K562 (cell line): Measurements from ENCODE around the gene CGB8. TPM values are rescaled to one million over a fixed set of nuclear protein-coding genes. Genes with fewer than 3 reads are reported as not detected.
A peak's percentile ranks its signal among the peaks of the same experiment; 100 is the strongest.

Experiments used
- ARNT ChIP-seq, 2 experiments: fragments of 450-650 bp; IDR thresholded peaks; 2 replicates each; pipeline ENCODE4 v1.6.1; 2016; ENCODE audit warnings: mild to moderate bottlenecking in 1 of 2
- CBX5 ChIP-seq: IDR thresholded peaks from 2 replicates; pipeline ENCODE4 v1.6.1; 2014; ENCODE audit warnings: low read depth, borderline replicate concordance
- DPF2 ChIP-seq: fragments of 450-650 bp; IDR thresholded peaks from 2 replicates; pipeline ENCODE4 v1.6.1; 2016
- EGR1 ChIP-seq: fragments of 450-650 bp; conservative IDR thresholded peaks from 2 replicates; pipeline ENCODE4 v1.6.1; 2017; ENCODE audit warnings: mild to moderate bottlenecking
- ELF1 ChIP-seq: fragments of 200-800 bp; sonication (Bioruptor generic); IDR thresholded peaks from 2 replicates; pipeline ENCODE4 v1.6.1; 2016; ENCODE audit warnings: missing genetic modification characterization, missing compliant biosample characterization
- EZH2 ChIP-seq: IDR thresholded peaks from 2 replicates; pipeline ENCODE4 v1.6.1; 2012; ENCODE audit warnings: low read depth, mild to moderate bottlenecking, inconsistent platforms, low read length, borderline replicate concordance
- GABPA ChIP-seq: fragments of 200-800 bp; sonication (Bioruptor generic); conservative IDR thresholded peaks from 2 replicates; pipeline ENCODE4 v1.6.1; 2016; ENCODE audit warnings: low read depth, missing genetic modification characterization, missing compliant biosample characterization
- JUNB ChIP-seq: fragments of 450-650 bp; formaldehyde crosslinking; conservative IDR thresholded peaks from 2 replicates; pipeline ENCODE4 v1.4.0; 2020; ENCODE audit warnings: mild to moderate bottlenecking
- KDM2B ChIP-seq: fragments of 250-450 bp; sonication (Bioruptor Pico); IDR thresholded peaks from 2 replicates; pipeline ENCODE4 v1.8.0; 2021; ENCODE audit warnings: mild to moderate bottlenecking, moderate library complexity
- KLF10 ChIP-seq: fragments of 250-450 bp; sonication (Bioruptor Pico); IDR thresholded peaks from 2 replicates; pipeline ENCODE4 v1.6.1; 2021; ENCODE audit warnings: matching md5 sums
- MXI1 ChIP-seq: IDR thresholded peaks from 2 replicates; pipeline ENCODE4 v1.6.1; 2011; ENCODE audit warnings: low read depth, mild to moderate bottlenecking, improper control_type of control experiment, low read length
- PCBP1 ChIP-seq: fragments of 200-400 bp; formaldehyde crosslinking; IDR thresholded peaks from 2 replicates; pipeline ENCODE4 v1.6.1; 2018; ENCODE audit warnings: mild to moderate bottlenecking, low read depth, low read length; ENCODE audit not compliant: poor library complexity, severe bottlenecking
- PHF20 ChIP-seq: fragments of 450-650 bp; IDR thresholded peaks from 2 replicates; pipeline ENCODE4 v1.6.1; 2018; ENCODE audit not compliant: partially characterized antibody
- SMAD3 ChIP-seq: fragments of 450-650 bp; formaldehyde crosslinking; conservative IDR thresholded peaks from 2 replicates; pipeline ENCODE4 v1.4.0; 2020; ENCODE audit warnings: mild to moderate bottlenecking
- ZNF165 ChIP-seq: fragments of 250-450 bp; sonication (Bioruptor Pico); IDR thresholded peaks from 2 replicates; pipeline ENCODE4 v1.4.0; 2020; ENCODE audit warnings: borderline replicate concordance
- ZNF197 ChIP-seq: fragments of 200-800 bp; sonication (Bioruptor generic); IDR thresholded peaks from 2 replicates; pipeline ENCODE4 v1.6.1; 2016; ENCODE audit warnings: low read depth, missing genetic modification characterization, missing compliant biosample characterization
- ZNF324 ChIP-seq: fragments of 250-450 bp; sonication (Bioruptor Pico); IDR thresholded peaks from 2 replicates; pipeline ENCODE4 v1.4.0; 2020; ENCODE audit warnings: mild to moderate bottlenecking
- ZNF699 ChIP-seq: fragments of 250-450 bp; sonication (Bioruptor Pico); IDR thresholded peaks from 2 replicates; pipeline ENCODE4 v1.8.0; 2021; ENCODE audit warnings: mild to moderate bottlenecking, moderate library complexity; ENCODE audit not compliant: insufficient replicate concordance
- ZNF780A ChIP-seq: fragments of 250-450 bp; sonication (Bioruptor Pico); IDR thresholded peaks from 2 replicates; pipeline ENCODE4 v1.5.0; 2021; ENCODE audit warnings: mild to moderate bottlenecking
- polyA plus RNA-seq, 8 experiments: library from polyadenylated mRNA; depleted of rRNA in 4 of 8; stranded (reverse) in 5 of 8; unstranded in 3 of 8; fragments of >200 nt; fragmentation: Nextera tagmentation in 2 of 8; fragmentation: Illumina TruSeq in 1 of 8; extraction: Ambion mirVana in 2 of 8; extraction: Trizol in 1 of 8; gene quantifications; 2 replicates each; pipeline versions ENCODE4 v1.2.1 to v1.2.3, GENCODE V29; 2011 to 2014; ENCODE audit warnings: inconsistent platforms in 1 of 8, missing spikeins in 1 of 8
- total RNA-seq, 7 experiments: library from RNA; depleted of rRNA in 6 of 7; stranded (reverse); fragments of >200 nt in 6 of 7; fragmentation: Illumina TruSeq in 2 of 7; extraction: Trizol in 2 of 7; gene quantifications; 2 replicates each; pipeline versions ENCODE4 v1.2.1 to v1.2.3, GENCODE V29; 2011 to 2021; ENCODE audit warnings: low replicate concordance in 1 of 7
- TF ChIP-seq, protein P1 (sequence below): sonication (generic); formaldehyde crosslinking; IDR thresholded peaks from 2 replicates; pipeline ENCODE4 v1.8.0; 2022; ENCODE audit warnings: mild to moderate bottlenecking, missing genetic modification reagents, borderline replicate concordance
- TF ChIP-seq, protein P2 (sequence below): fragments of 250-450 bp; sonication (Bioruptor Pico); IDR thresholded peaks from 2 replicates; pipeline ENCODE4 v1.9.0; 2021; ENCODE audit warnings: mild to moderate bottlenecking, inconsistent platforms
- TF ChIP-seq, protein P3 (sequence below): IDR thresholded peaks from 2 replicates; pipeline ENCODE4 v1.6.1; 2011; ENCODE audit not compliant: insufficient read length; ENCODE audit errors: extremely low read depth
- TF ChIP-seq, protein P4 (sequence below): fragments of 250-450 bp; sonication (Bioruptor Pico); IDR thresholded peaks from 2 replicates; pipeline ENCODE4 v1.5.0; 2021

Gene CGB8
- total and polyA plus RNA-seq, 9 of the 15 experiments (the other 6 are each of a cell fraction or from before 2014, with no cell fraction given): not detected

DNA sequence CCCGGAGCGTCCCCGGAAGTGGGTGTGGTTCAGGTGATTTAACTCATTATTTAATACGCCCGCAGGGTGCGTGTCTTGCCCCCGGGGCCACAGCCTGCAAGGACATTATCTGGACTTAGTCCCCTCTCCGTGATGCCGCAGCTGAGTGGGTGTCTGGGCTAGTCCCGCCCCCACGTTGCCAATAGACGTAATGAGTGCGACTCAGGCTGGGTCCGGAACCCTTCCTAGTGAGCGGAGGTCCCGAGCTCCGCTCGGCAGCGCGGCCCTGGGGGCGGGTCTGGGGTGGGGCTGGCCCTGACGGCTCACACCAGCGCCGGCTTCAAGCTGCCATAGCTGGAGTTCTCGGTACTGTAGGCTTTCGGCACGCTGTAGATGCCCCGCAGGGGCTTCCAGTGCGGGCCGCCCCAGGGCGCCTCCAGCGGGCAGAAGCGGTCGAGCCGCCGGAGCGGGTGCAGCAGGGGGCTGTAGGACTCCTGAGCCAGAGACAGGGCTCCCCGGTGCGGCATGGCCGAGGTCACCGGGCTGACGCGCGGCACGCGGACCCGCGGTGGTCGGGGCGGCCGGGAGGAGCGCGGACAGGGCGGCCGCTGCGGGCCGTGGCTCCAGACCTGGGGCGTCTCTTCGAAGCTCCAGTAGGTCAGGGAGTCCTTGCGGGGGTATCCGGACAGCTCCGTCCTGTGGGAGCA lies 31.1 kb downstream of the CGB8 start (continued):
- TF ChIP-seq, protein P1, sequence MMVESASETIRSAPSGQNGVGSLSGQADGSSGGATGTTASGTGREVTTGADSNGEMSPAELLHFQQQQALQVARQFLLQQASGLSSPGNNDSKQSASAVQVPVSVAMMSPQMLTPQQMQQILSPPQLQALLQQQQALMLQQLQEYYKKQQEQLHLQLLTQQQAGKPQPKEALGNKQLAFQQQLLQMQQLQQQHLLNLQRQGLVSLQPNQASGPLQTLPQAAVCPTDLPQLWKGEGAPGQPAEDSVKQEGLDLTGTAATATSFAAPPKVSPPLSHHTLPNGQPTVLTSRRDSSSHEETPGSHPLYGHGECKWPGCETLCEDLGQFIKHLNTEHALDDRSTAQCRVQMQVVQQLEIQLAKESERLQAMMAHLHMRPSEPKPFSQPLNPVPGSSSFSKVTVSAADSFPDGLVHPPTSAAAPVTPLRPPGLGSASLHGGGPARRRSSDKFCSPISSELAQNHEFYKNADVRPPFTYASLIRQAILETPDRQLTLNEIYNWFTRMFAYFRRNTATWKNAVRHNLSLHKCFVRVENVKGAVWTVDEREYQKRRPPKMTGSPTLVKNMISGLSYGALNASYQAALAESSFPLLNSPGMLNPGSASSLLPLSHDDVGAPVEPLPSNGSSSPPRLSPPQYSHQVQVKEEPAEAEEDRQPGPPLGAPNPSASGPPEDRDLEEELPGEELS (CRISPR knock-in tag): no peak
- TF ChIP-seq, protein P2, sequence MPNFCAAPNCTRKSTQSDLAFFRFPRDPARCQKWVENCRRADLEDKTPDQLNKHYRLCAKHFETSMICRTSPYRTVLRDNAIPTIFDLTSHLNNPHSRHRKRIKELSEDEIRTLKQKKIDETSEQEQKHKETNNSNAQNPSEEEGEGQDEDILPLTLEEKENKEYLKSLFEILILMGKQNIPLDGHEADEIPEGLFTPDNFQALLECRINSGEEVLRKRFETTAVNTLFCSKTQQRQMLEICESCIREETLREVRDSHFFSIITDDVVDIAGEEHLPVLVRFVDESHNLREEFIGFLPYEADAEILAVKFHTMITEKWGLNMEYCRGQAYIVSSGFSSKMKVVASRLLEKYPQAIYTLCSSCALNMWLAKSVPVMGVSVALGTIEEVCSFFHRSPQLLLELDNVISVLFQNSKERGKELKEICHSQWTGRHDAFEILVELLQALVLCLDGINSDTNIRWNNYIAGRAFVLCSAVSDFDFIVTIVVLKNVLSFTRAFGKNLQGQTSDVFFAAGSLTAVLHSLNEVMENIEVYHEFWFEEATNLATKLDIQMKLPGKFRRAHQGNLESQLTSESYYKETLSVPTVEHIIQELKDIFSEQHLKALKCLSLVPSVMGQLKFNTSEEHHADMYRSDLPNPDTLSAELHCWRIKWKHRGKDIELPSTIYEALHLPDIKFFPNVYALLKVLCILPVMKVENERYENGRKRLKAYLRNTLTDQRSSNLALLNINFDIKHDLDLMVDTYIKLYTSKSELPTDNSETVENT: peak; percentile 35; the same call in 1 of the 2 replicates
- TF ChIP-seq DPF2 (no peak), ZNF699 (CRISPR knock-in tag) (no peak), CBX5 (no peak), PCBP1 (peak; percentile 28), ZNF324 (no peak), GABPA (no peak), SMAD3 (no peak), EZH2 (no peak), MXI1 (no peak), EGR1 (peak; percentile 82), KLF10 (CRISPR knock-in tag) (no peak), ARNT (IDR thresholded peaks at IDR 0.05) (no peak), ELF1 (tag) (no peak), PHF20 (no peak), ZNF165 (CRISPR knock-in tag) (no peak), JUNB (CRISPR knock-in tag) (no peak), ZNF197 (no peak), ZNF780A (CRISPR knock-in tag) (no peak), KDM2B (CRISPR knock-in tag) (no peak)
- TF ChIP-seq, protein P3, sequence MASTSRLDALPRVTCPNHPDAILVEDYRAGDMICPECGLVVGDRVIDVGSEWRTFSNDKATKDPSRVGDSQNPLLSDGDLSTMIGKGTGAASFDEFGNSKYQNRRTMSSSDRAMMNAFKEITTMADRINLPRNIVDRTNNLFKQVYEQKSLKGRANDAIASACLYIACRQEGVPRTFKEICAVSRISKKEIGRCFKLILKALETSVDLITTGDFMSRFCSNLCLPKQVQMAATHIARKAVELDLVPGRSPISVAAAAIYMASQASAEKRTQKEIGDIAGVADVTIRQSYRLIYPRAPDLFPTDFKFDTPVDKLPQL: no peak
- TF ChIP-seq, protein P4, sequence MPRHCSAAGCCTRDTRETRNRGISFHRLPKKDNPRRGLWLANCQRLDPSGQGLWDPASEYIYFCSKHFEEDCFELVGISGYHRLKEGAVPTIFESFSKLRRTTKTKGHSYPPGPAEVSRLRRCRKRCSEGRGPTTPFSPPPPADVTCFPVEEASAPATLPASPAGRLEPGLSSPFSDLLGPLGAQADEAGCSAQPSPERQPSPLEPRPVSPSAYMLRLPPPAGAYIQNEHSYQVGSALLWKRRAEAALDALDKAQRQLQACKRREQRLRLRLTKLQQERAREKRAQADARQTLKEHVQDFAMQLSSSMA (CRISPR knock-in tag): no peak
